HepG2 (cell line): ENCODE results near the gene CTNNAL1. TPM values are rescaled to one million over a fixed set of nuclear protein-coding genes. Genes with fewer than 3 reads are reported as not detected.
A peak's percentile ranks its signal among the peaks of the same experiment; 100 is the strongest.

ENCODE experiments used
- ATAC-seq: fragments of 200-7000 bp; cut with Tn5 transposase; 3 replicates; pipeline ENCODE4 v1.9.1; 2020; ENCODE audit warnings: mild to moderate bottlenecking, moderate library complexity
- BruUV-seq: library from RNA; stranded (reverse); fragments of 400-500 nt; replicated peaks from 2 replicates; lab custom pipeline; 2021; lab: Mats Ljungman, UMichigan
- CTCF ChIA-PET: fragments of 300-600 bp; formaldehyde crosslinking; extraction: SDS; loops from one replicate; lab custom pipeline; 2021; ENCODE audit warnings: low total read pairs, inconsistent platforms, low intra/inter-chr PET ratio; lab: Yijun Ruan, JAX
- POLR2A ChIA-PET: fragments of 350-600 bp; sonication (Branson Sonifier 250); formaldehyde crosslinking; loops from one replicate; lab custom pipeline; 2020; ENCODE audit warnings: antibody characterized with exemption, inconsistent platforms; lab: Yijun Ruan, JAX
- DNase-seq: peaks from one replicate; pipeline ENCODE4 v3.0.0-alpha.2; 2015; ENCODE audit warnings: low spot score
- FAIRE-seq: peaks from 3 replicates; lab custom pipeline; 2011; peaks lifted over from hg19 to GRCh38; lab: Jason Lieb, UNC
- H2AFZ ChIP-seq: one replicate; pipeline ENCODE4 v1.6.1; 2011; ENCODE audit warnings: low read length, inconsistent platforms
- H3K27ac ChIP-seq: fragments of 300-600 bp; 3 replicates; pipeline ENCODE4 v1.8.0; 2011; ENCODE audit warnings: mixed run types, mild to moderate bottlenecking, mixed read lengths, low read length, inconsistent platforms; ENCODE audit not compliant: insufficient read depth; ENCODE audit errors: extremely low read length
- H3K27me3 ChIP-seq, 2 experiments: fragments of 200-600 bp in 1 of 2; 2 replicates in 1 of 2; 3 replicates in 1 of 2; pipeline versions ENCODE4 v1.6.0 to v1.8.0; 2011; ENCODE audit warnings: low read length in 2 of 2, mild to moderate bottlenecking in 2 of 2, moderate library complexity in 2 of 2, inconsistent platforms in 1 of 2; ENCODE audit not compliant: insufficient read depth in 2 of 2, control insufficient read depth in 1 of 2
- H3K36me3 ChIP-seq, 2 experiments: fragments of 200-600 bp in 1 of 2; replicated peaks in 1 of 2; 2 replicates in 1 of 2; 3 replicates in 1 of 2; pipeline versions ENCODE4 v1.5.1 to v1.8.0; 2011; ENCODE audit warnings: low read length in 2 of 2, inconsistent platforms in 1 of 2; ENCODE audit not compliant: insufficient read depth in 2 of 2, control insufficient read depth in 1 of 2
- H3K4me1 ChIP-seq: 2 replicates; pipeline ENCODE4 v1.5.1; 2012; ENCODE audit warnings: low read length, inconsistent platforms; ENCODE audit not compliant: insufficient read depth
- H3K4me2 ChIP-seq: 2 replicates; pipeline ENCODE4 v1.6.0; 2011; ENCODE audit warnings: low read depth, low read length, inconsistent platforms
- H3K4me3 ChIP-seq, 3 experiments: fragments of 200-600 bp in 1 of 3; sonication (generic), shearing (Covaris generic) in 1 of 3; replicated peaks in 1 of 3; 2 replicates each; pipeline ENCODE4 v1.5.1; 2011 to 2016; ENCODE audit warnings: low read length in 3 of 3, inconsistent platforms in 2 of 3, low read depth in 2 of 3, mild to moderate bottlenecking in 2 of 3, control low read depth in 1 of 3, mixed read lengths in 1 of 3; ENCODE audit not compliant: insufficient read depth in 1 of 3
- H3K79me2 ChIP-seq: one replicate; pipeline ENCODE4 v1.6.1; 2011; ENCODE audit warnings: low read length, inconsistent platforms; ENCODE audit not compliant: insufficient read depth
- H3K9ac ChIP-seq: 2 replicates; pipeline ENCODE4 v1.6.0; 2011; ENCODE audit warnings: mild to moderate bottlenecking, low read depth, low read length, inconsistent platforms; ENCODE audit not compliant: insufficient read depth
- H3K9me3 ChIP-seq: 2 replicates; pipeline ENCODE4 v1.5.1; 2012; ENCODE audit warnings: mild to moderate bottlenecking, low read length
- H4K20me1 ChIP-seq: 2 replicates; pipeline ENCODE4 v1.6.0; 2011; ENCODE audit warnings: inconsistent platforms, mild to moderate bottlenecking, low read length, moderate library complexity; ENCODE audit not compliant: insufficient read depth
- FOXP1 ChIP-seq, 2 experiments: fragments of 450-650 bp in 1 of 2; IDR thresholded peaks; 2 replicates each; pipeline ENCODE4 v1.6.1; 2017 to 2018; ENCODE audit warnings: antibody characterized with exemption in 1 of 2
- GFI1 ChIP-seq: sonication (generic); formaldehyde crosslinking; IDR thresholded peaks from 2 replicates; pipeline ENCODE4 v1.5.0; 2020; ENCODE audit warnings: missing genetic modification reagents, mild to moderate bottlenecking, borderline replicate concordance
- HNRNPL ChIP-seq: fragments of 200-400 bp; formaldehyde crosslinking; IDR thresholded peaks from 2 replicates; pipeline ENCODE4 v1.6.1; 2017; ENCODE audit warnings: mild to moderate bottlenecking, low read depth, low read length
- KMT2B ChIP-seq: IDR thresholded peaks from 2 replicates; pipeline ENCODE4 v1.6.1; 2016; ENCODE audit warnings: missing genetic modification reagents, missing compliant biosample characterization
- ZBTB7B ChIP-seq: sonication (generic); formaldehyde crosslinking; IDR thresholded peaks from 2 replicates; pipeline ENCODE4 v1.4.0; 2020; ENCODE audit warnings: missing genetic modification reagents
- ZNF274 ChIP-seq: sonication (generic); formaldehyde crosslinking; IDR thresholded peaks from 2 replicates; pipeline ENCODE4 v1.5.1; 2020; ENCODE audit warnings: mild to moderate bottlenecking, missing genetic modification reagents
- ZNF460 ChIP-seq: sonication (generic); formaldehyde crosslinking; IDR thresholded peaks from 2 replicates; pipeline ENCODE4 v1.5.1; 2020; ENCODE audit warnings: missing genetic modification reagents, mild to moderate bottlenecking, borderline replicate concordance
- ZNF614 ChIP-seq: IDR thresholded peaks from 2 replicates; pipeline ENCODE4 v1.6.1; 2018; ENCODE audit warnings: missing biosample characterization, missing genetic modification reagents, inconsistent platforms, borderline replicate concordance
- in situ Hi-C: cut with HindIII; loops from 2 replicates; pipeline ENCODE4 v1.10.0; 2017; ENCODE audit warnings: low pct_unique_long_range_greater_than_20kb; ENCODE audit not compliant: extremely low pct_ligation_motif_present
- intact Hi-C: fragments of 100-400 bp; cut with micrococcal nuclease; formaldehyde crosslinking; loops from one replicate; pipeline ENCODE4 v1.10.0; 2022; ENCODE audit not compliant: unreplicated experiment
- polyA plus RNA-seq, 8 experiments: library from polyadenylated mRNA; depleted of rRNA in 3 of 8; stranded (reverse) in 7 of 8; unstranded in 1 of 8; fragments of >200 nt; fragmentation: Illumina TruSeq in 4 of 8; extraction: Trizol in 4 of 8; gene quantifications; 2 replicates each; pipeline versions ENCODE4 v1.2.1 to v1.2.3, GENCODE V29; 2011 to 2016; ENCODE audit warnings: low read depth in 4 of 8, missing spikeins in 1 of 8, mixed read lengths in 1 of 8; ENCODE audit not compliant: insufficient read depth in 1 of 8
- total RNA-seq, 5 experiments: library from RNA; depleted of rRNA; stranded (reverse); fragments of >200 nt; fragmentation: Illumina TruSeq; extraction: Trizol; gene quantifications; 2 replicates each; pipeline ENCODE4 v1.2.3, GENCODE V29; 2016; ENCODE audit warnings: low read depth in 1 of 5
- TF ChIP-seq, protein P1 (sequence below): sonication (generic); formaldehyde crosslinking; IDR thresholded peaks from 2 replicates; pipeline ENCODE4 v1.4.0; 2020; ENCODE audit warnings: missing genetic modification reagents, mild to moderate bottlenecking, borderline replicate concordance

Gene CTNNAL1
- total and polyA plus RNA-seq, 2 of the 13 experiments (the other 11 are each of a cell fraction or from before 2014, with no cell fraction given), result 32.0 to 162 TPM

DNA sequence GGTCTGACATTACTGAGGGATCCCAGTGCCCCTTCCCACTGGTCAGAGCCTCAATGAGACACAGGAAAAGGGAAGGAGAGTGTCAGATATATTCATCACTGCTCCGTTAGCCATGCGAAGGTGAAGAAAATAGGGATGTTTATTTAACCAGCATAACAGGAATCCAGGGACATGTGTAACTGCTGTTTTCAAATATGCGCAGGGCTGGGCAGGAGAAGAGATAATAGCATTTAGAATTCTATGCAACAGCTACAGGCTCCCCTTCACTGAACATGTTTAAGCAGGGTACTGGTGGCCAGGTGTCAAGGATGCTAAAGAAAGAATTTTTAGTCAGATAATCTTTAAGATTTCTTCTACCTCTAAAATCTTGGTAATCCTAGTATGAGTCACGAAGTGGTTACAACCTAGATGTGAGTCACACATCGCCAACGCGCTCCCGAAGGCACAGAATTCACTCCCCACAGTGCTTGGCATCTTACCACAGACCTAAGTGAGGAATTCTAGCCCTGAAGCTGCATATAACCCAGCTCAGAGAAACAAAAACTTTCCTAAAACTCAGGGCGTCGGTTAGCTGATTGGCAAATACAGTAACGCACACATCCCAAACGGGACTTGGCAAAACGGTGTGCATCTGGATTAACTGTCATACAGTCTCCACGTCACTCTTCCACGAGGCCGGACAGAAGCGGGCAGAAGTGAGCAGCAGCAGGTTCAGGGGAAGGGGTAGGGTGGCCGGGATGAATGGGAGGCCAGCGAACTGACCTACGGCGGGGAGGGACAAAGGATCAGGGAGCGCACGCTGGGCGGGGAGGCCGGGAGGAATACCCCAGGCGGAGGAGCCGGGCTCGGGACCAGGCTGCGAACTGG is 1.1 kb downstream of the CTNNAL1 start (continued):
- TF ChIP-seq KMT2B (CRISPR knock-in tag), result peak; percentile 17; the same call in 1 of the 2 replicates
- no peak for TF ChIP-seq HNRNPL
- TF ChIP-seq FOXP1 (IDR thresholded peaks at IDR 0.05), result no peak
- no peak for TF ChIP-seq FOXP1 (CRISPR knock-in tag; IDR thresholded peaks at IDR 0.05)
- no peak for TF ChIP-seq ZBTB7B (CRISPR knock-in tag)
- TF ChIP-seq ZNF460 (CRISPR knock-in tag), result no peak
- 0 out of 2 replicates have a peak, but pooled peaks have one; percentile 13 for TF ChIP-seq ZNF274 (CRISPR knock-in tag)

DNA sequence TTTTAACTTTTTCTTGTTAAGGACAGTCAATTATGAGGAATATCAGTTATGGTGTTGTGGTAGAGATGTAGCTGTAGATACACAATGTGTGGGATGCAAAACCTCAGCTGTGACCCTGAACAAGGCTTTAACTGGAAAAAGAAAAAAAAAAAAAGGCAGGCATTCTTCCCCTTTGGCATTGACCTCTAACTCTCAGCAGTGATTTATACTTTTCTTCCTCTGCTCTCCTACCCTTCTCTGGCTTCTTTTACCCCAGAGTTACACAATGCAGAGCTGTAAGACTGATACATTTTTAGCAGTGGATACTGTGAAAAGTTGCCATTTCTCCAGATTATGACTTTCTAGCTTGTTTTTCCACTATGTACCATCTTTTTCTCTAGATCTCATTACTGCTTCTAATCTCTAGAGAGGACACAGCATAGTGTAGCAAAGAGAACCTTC is 2.0 kb downstream of the CTNNAL1 start:
- no peak for ATAC-seq
- TF ChIP-seq ZNF614 (CRISPR knock-in tag) (no peak), GFI1 (CRISPR knock-in tag) (peak; percentile 92)
- TF ChIP-seq, protein P1, sequence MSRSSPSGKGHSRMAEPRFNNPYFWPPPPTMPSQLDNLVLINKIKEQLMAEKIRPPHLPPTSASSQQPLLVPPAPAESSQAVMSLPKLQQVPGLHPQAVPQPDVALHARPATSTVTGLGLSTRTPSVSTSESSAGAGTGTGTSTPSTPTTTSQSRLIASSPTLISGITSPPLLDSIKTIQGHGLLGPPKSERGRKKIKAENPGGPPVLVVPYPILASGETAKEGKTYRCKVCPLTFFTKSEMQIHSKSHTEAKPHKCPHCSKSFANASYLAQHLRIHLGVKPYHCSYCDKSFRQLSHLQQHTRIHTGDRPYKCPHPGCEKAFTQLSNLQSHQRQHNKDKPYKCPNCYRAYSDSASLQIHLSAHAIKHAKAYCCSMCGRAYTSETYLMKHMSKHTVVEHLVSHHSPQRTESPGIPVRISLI (CRISPR knock-in tag), result peak; percentile 55; the same call in 1 of the 2 replicates
- peaks cover 3% of the 10 kb centered on the region; the same call in 1 of the 2 replicates for H4K20me1 ChIP-seq
- no peak for DNase-seq
- H3K9me3 ChIP-seq, result no peaks in the 10 kb centered on the region
- FAIRE-seq, result no peak
- no peaks in the 10 kb centered on the region for H3K36me3 ChIP-seq
- peak overlapping the region; percentile 83; the same call in 1 of the 2 replicates for H3K9ac ChIP-seq
- in situ Hi-C loops (no loop called here), intact Hi-C loops (loop anchor here (5.0 kb wide), 1 partner anchor 111 kb away; no protein-coding TSS in a partner anchor)
- no peaks in the 10 kb centered on the region; a peak in 1 of 5 replicates for H3K27me3 ChIP-seq
- H3K79me2 ChIP-seq, result peaks cover 61% of the 10 kb centered on the region
- H3K4me1 ChIP-seq, result peaks cover 47% of the 10 kb centered on the region
- peak overlapping the region; percentile 81 to 95 (median 90); a peak in 5 of 6 replicates for H3K4me3 ChIP-seq
- CTCF ChIA-PET, result no interaction called here
- peak overlapping the region; percentile 98 for H3K4me2 ChIP-seq
- no peak overlapping the region for H2AFZ ChIP-seq
- no peak overlapping the region for H3K27ac ChIP-seq
- BruUV-seq, result no TSS peak
- POLR2A ChIA-PET, result interaction anchor here (1.3 to 1.7 kb wide), 2 partner anchors 12 to 142 kb away, joined by 3 to 4 read pairs; no protein-coding TSS in a partner anchor
